HTERT RPE-1 (cell line): Measurements from ENCODE around the gene HIRA.

Source experiments
- in situ Hi-C: fragments of 300-500 bp; cut with MboI; formaldehyde crosslinking; loops from 4 replicates; pipeline ENCODE4 v1.14.3; 2020; ENCODE audit warnings: low sequenced_read_pairs

Gene HIRA

DNA sequence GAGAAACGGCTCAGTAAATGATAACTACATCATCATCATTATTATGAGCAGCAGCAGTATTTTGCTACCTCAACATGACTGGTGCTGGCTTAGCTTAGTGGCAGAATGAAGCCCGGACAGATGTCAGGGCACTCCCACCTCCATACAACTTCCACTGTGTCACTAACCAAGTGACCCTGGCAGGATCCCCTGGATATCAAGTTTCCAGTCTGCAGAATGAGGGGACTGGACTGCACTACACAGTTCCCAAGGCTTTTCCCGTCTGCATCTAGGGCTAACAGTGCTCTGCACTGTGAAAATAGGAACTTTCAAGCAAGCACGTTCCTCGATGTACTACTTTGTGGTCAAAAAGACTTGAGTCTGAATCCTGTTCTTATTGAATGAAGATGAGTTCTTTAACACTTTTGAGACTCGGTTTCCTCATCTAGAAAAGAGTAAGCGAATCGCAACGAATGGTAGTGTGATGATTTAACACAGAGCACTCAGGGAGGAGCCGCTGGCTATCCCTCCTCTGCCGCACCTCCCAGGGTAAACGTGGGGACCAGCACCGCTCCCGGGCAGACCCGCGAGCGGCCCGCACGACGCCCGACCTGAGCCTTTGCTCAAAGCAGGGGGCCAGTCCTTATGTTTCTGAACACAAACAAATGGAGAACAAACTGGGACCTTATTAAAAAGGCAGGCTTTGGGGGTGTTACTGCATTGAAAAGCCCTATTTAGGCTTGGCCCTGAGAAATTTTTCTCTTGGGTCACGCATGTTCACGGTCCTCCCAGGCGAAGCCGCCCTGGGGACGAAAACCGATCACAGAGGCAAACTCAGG lies 140.9 kb downstream of the HIRA start:
- in situ Hi-C loops: no loop called here

- in situ Hi-C loops: no loop called here
Observed at GRCh38 chr22:19289475-19290161, 141.9 kb downstream of the HIRA start.

DNA sequence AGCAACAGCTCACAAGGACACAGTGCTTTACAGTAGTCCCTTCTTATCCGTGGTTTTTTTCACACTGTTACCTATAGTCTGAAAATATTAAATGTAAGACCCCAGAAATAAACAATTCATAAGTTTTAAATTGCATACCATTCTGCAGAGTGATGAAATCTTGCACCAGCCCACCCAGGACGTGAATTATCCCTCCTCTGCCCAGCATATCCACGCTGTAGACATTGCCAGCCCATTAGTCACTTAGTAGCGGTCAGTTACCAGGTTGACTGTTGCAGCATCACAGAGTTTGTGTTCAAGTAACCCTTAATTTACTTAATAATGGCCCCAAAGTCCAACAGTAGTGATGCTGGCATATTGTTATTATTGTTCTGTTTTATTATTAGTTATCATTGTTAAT lies 143.6 kb downstream of the HIRA start:
- in situ Hi-C loops: no loop called here

- in situ Hi-C loops: no loop called here
Observed at GRCh38 chr22:19287076-19287707, 144.3 kb downstream of the HIRA start.

GRCh38 chr22:19285831-19286230 lies 145.7 kb downstream of the HIRA start:
- in situ Hi-C loops: no loop called here
